ENCODE measurements around the gene PAK1. TPM values are rescaled to one million over a fixed set of nuclear protein-coding genes. Genes with fewer than 3 reads are reported as not detected.

The PAK1 gene
- total RNA-seq, 1 donor from 2014 or later: 33.1 TPM

DNA sequence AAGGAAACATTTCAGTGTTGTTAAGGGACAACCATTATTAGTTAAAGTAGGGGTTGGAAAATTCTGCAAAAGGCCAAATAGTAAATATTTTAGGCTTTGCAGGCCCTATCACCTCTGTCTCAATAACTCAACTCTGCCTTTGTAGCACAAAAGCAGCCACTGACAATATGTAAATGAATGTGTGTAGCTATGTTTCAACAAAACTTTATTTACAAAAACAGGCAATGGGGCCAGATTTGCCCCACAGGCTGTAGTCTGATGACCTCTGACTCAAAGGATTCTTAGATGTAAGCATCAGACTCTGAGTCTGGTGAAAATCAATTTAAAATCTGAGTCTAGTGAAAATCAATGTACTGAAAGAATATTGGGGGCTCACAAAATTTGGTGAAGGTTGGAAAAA, 50.3 kb downstream of the PAK1 start:
- no peak overlapping the region for H3K27ac Mint-ChIP-seq
- H3K36me3 Mint-ChIP-seq (ENCODE audit: low read depth): no peaks in the 10 kb centered on the region
- intact Hi-C loops (cut with micrococcal nuclease): no loop called here
- H3K4me1 Mint-ChIP-seq (ENCODE audit: low read depth): no peaks in the 10 kb centered on the region
- no peak for DNase-seq (ENCODE audit: low spot score)
- H3K4me3 Mint-ChIP-seq: no peak overlapping the region
- peaks cover 4% of the 10 kb centered on the region for H3K27me3 Mint-ChIP-seq (ENCODE audit: insufficient read depth)
- no peaks in the 10 kb centered on the region for H3K9me3 Mint-ChIP-seq

DNA sequence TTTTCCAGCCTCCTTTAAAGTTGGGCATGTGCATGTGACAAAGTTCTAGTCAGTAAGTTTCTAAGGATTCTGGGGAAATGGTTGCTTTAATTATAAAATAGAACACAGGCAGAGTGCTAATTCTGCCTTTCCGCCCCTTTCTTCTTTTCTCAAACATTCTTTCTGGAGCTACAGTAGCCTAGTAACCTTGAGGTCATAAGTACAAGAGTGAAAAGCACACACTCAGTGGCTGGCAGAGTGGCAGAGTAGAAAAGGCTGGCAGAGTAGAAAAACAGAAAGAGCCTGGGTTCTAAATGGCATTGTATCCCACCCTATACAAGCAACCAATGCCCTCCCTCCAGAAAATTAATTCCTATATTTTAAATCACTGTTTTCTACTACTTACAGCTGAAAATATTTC, 51.2 kb downstream of the PAK1 start:
- Mint-ChIP-seq H3K9me3 (no peaks in the 10 kb centered on the region), H3K4me1 (ENCODE audit: low read depth) (no peaks in the 10 kb centered on the region), H3K4me3 (no peak overlapping the region), H3K36me3 (ENCODE audit: low read depth) (no peaks in the 10 kb centered on the region), H3K27ac (no peak overlapping the region), H3K27me3 (ENCODE audit: insufficient read depth) (peaks cover under 1% of the 10 kb centered on the region)
- intact Hi-C loops (cut with micrococcal nuclease): no loop called here
- DNase-seq (ENCODE audit: low spot score): no peak

DNA sequence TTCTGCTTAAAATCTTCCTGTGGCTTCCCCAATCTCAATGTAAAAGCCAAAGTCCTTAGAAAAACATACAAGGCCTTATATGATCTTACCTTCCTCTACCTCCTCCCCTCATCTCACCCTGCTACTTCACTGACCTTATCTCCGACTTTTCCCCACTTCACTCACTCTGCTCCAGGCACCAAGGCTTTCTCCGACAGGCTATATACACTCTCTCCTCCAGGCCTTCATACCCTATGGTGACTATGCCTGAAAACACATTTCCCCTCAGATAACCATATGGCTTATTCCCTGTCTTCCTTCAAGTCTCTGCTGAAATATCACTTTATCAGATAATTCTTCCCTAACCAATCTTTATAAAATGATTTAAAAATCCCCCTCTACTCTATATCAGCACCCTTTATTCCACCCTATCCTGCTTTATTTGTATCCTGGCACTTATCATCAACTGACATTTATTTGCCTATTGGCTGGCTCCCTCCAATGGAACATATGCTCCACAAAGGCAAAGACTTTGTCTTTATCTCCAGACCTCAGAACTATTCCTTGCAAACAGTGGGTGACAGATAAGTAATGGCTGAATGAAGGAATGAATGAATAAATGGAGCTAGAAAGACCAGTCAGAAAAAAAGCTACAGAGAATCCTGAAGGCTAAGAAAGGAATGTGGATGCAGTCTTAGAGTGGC, 52.7 kb downstream of the PAK1 start:
- no peak for DNase-seq (ENCODE audit: low spot score)
- Mint-ChIP-seq H3K27ac (no peak overlapping the region), H3K9me3 (no peaks in the 10 kb centered on the region), H3K36me3 (ENCODE audit: low read depth) (no peaks in the 10 kb centered on the region), H3K4me3 (no peak overlapping the region), H3K4me1 (ENCODE audit: low read depth) (no peaks in the 10 kb centered on the region), H3K27me3 (ENCODE audit: insufficient read depth) (no peaks in the 10 kb centered on the region)
- intact Hi-C loops (cut with micrococcal nuclease): no loop called here

DNA sequence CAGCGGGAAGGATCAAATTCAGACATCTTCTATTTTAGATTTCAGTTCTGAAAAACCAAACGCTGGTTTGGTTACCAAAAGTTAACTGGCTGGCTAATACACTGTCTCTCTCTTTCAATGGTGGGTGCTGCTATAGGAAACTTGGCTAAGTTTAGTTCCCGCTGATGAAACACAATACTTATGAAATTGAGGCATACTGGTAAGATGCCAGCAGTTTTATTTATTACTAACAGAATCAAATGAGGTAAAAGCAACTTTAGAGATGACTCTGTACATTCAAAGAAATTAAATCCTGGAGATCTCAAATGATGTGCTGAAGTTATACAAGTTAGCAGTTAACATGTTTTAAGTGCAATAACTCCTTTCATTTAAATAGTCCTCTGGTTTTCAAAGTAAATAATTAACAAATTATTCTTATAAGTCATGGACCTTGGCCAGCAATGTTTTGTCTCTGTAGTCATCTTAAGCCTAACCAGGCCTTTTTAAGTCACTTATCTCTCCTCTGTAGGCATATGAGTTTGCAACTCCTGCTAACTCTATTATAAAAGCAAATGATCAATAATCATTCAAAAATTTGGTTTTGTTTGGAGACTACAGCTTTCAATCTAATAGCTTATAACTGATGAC, 54.8 kb downstream of the PAK1 start:
- H3K36me3 Mint-ChIP-seq (ENCODE audit: low read depth): no peaks in the 10 kb centered on the region
- no peaks in the 10 kb centered on the region for H3K27me3 Mint-ChIP-seq (ENCODE audit: insufficient read depth)
- H3K9me3 Mint-ChIP-seq: no peaks in the 10 kb centered on the region
- no peaks in the 10 kb centered on the region for H3K4me1 Mint-ChIP-seq (ENCODE audit: low read depth)
- no peak for DNase-seq (ENCODE audit: low spot score)
- no peak overlapping the region for H3K27ac Mint-ChIP-seq
- no peak overlapping the region for H3K4me3 Mint-ChIP-seq
- intact Hi-C loops (cut with micrococcal nuclease): loop anchor here (10.0 kb wide), 2 partner anchors 126 to 354 kb away; partner anchors contain the start of gene CAPN5

DNA sequence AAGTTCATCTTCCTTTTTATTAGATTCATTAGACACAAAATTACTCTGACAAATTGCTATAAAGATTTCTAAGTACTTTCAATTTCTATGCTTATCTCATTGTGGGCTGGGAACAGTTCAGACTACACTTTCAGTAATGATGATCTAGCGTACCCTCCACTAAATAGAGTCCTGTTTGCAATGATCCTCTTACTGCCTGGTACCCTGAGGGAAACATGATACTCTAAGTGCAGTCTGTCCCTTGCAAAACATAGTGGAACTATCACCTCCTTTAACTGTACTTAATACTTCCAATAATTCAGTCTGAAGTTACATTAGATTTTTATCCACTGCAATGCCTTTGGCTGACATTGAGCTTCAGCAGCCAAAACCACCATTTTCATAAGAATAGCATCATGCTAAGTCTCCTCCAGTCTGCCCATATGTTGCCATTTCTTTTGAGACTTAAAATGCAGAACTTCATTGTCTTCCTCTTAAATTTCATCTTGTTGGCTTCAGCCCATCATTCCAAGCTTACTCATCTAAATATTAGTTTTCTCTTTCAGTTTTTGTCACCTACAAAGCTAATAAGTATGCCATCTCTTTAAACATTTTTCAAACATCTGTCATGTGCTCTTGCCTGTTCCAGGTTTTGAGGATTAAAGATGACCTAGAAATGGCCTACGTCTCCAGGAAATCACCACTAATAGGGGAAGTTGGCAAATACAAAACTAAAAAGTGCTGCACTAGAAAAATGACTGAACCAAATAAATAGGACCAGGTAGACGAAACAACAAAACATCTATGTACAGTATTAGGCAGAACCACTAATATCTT, 55.5 kb downstream of the PAK1 start:
- no peak overlapping the region for H3K27ac Mint-ChIP-seq
- no peaks in the 10 kb centered on the region for H3K27me3 Mint-ChIP-seq (ENCODE audit: insufficient read depth)
- intact Hi-C loops (cut with micrococcal nuclease): loop anchor here (10.0 kb wide), 2 partner anchors 126 to 354 kb away; partner anchors contain the start of gene CAPN5
- H3K9me3 Mint-ChIP-seq: no peaks in the 10 kb centered on the region
- H3K36me3 Mint-ChIP-seq (ENCODE audit: low read depth): no peaks in the 10 kb centered on the region
- H3K4me3 Mint-ChIP-seq: no peak overlapping the region
- no peaks in the 10 kb centered on the region for H3K4me1 Mint-ChIP-seq (ENCODE audit: low read depth)
- no peak for DNase-seq (ENCODE audit: low spot score)

DNA sequence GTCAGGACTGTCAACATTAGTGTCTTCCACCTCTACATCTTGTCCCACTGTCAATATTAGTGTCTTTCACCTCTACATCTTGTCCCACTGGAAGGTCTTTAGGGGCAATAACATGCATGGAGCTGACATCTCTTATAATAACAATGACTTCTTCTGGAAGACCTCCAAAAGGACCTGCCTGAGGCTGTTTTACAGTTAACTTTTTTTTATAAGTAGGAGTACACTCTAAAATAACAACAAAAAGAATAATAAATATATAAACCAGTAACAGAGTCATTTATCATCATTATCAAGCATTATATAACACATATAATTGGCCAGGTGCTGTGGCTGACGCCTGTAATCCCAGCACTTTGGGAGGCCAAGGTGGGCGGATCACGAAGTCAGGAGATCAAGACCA, 57.5 kb downstream of the PAK1 start:
- H3K9me3 Mint-ChIP-seq: no peaks in the 10 kb centered on the region
- H3K4me1 Mint-ChIP-seq (ENCODE audit: low read depth): peaks cover 7% of the 10 kb centered on the region
- intact Hi-C loops (cut with micrococcal nuclease): loop anchor here (10.0 kb wide), 2 partner anchors 128 to 352 kb away; partner anchors contain the start of gene CAPN5
- DNase-seq (ENCODE audit: low spot score): no peak
- H3K27ac Mint-ChIP-seq: no peak overlapping the region
- H3K27me3 Mint-ChIP-seq (ENCODE audit: insufficient read depth): no peaks in the 10 kb centered on the region
- no peak overlapping the region for H3K4me3 Mint-ChIP-seq
- no peaks in the 10 kb centered on the region for H3K36me3 Mint-ChIP-seq (ENCODE audit: low read depth)

DNA sequence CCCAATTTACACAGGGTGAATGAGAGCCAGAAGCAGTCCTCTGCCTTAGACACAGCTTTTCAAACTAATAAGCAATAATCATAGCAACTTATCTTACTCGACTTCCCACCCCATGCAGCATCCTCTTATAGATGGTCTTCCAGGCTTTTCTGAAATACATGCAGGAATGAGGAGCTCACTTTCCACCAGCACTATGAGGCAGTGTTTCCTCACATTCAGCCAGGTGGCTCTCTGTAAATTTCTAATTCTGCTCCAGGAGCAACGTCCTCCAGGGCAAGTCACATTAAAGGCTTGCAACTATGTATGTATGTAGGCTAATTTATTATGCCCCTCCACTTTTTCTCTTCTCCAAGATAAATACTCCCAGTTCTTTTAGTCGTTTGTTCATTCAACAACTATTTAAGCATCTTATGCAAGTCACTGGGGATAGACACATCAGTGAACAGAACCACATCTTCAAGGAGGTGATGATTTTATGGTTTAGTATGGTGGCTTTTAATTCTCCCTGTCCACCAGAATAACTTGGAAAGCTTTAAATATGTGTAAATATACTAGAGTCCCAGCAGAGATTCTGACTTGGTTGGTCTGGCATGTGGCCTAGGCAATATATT, 59.9 kb downstream of the PAK1 start:
- no peak for DNase-seq (ENCODE audit: low spot score)
- H3K9me3 Mint-ChIP-seq: no peaks in the 10 kb centered on the region
- no peak overlapping the region for H3K4me3 Mint-ChIP-seq
- peaks cover 29% of the 10 kb centered on the region for H3K4me1 Mint-ChIP-seq (ENCODE audit: low read depth)
- intact Hi-C loops (cut with micrococcal nuclease): loop anchor here (10.0 kb wide), 2 partner anchors 131 to 349 kb away; partner anchors contain the start of gene CAPN5
- no peak overlapping the region for H3K27ac Mint-ChIP-seq
- H3K27me3 Mint-ChIP-seq (ENCODE audit: insufficient read depth): no peaks in the 10 kb centered on the region
- H3K36me3 Mint-ChIP-seq (ENCODE audit: low read depth): no peaks in the 10 kb centered on the region

DNA sequence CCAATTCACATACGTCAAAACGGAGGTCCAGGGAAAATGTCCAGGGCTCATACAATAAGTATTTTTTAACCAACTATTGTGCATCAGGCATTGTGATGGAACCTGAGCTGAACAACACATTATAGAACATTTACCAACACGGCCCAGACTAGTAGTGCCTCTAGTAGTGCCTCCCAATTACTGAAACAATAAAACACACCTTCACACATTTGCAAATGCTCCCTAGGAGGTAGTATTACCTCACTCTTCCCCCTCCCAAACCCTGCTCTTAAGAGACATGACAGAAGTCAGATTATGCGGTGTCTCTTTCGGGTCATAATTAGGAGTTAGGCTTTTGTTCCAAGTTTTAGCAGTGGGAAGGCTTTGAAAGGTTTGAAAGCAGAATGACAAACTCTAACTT, 61.1 kb downstream of the PAK1 start:
- intact Hi-C loops (cut with micrococcal nuclease): loop anchor here (10.0 kb wide), 2 partner anchors 132 to 348 kb away; partner anchors contain the start of gene CAPN5
- Mint-ChIP-seq H3K9me3 (no peaks in the 10 kb centered on the region), H3K27ac (no peak overlapping the region), H3K36me3 (ENCODE audit: low read depth) (no peaks in the 10 kb centered on the region), H3K4me3 (peak overlapping the region; percentile 59), H3K4me1 (ENCODE audit: low read depth) (peaks cover 40% of the 10 kb centered on the region), H3K27me3 (ENCODE audit: insufficient read depth) (no peaks in the 10 kb centered on the region)
- DNase-seq (ENCODE audit: low spot score): no peak

DNA sequence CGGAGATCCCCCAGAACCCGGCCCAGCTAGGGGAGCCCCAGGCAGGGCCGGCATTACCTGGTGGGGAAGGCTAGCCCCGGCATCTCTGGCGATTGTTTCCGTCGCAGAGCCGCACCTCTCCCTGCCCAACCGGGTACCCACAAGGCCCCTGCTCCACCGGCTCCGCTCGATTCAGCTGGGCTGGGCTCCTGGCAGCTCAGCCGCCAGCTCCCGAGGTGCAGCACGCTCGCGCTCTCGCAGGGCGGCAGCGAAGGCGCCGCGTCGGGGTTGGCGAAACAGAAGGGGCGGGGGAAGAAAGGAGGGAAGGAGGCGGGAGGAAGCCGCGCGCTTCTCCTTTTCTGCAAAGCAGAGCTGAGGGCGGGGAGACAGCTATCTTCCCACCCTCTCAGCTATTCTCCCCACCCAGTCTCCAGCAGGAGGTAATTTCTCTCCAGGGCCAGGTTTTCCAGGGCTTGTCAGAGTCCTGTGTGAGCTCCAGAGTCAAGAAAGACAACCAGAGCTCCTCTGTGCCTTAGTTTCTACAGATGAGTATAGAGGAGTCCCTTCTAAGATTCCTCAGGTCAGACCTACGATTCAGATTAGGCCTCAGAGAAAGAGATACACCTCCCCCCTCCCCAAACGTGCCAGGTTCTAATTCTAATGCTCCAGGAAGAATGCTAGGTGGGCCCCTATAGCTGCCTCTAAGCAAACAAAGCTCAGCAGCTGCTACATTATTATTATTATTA, 62.0 kb downstream of the PAK1 start:
- Mint-ChIP-seq H3K36me3 (ENCODE audit: low read depth) (no peaks in the 10 kb centered on the region), H3K27me3 (ENCODE audit: insufficient read depth) (no peaks in the 10 kb centered on the region), H3K9me3 (no peaks in the 10 kb centered on the region), H3K4me1 (ENCODE audit: low read depth) (peaks cover 46% of the 10 kb centered on the region), H3K27ac (peak overlapping the region; percentile 82), H3K4me3 (peak overlapping the region; percentile 88)
- intact Hi-C loops (cut with micrococcal nuclease): loop anchor here (2.0 to 10.0 kb wide), 3 partner anchors 59 to 347 kb away; partner anchors contain the start of gene CAPN5
- DNase-seq (ENCODE audit: low spot score): peak; percentile 80

DNA sequence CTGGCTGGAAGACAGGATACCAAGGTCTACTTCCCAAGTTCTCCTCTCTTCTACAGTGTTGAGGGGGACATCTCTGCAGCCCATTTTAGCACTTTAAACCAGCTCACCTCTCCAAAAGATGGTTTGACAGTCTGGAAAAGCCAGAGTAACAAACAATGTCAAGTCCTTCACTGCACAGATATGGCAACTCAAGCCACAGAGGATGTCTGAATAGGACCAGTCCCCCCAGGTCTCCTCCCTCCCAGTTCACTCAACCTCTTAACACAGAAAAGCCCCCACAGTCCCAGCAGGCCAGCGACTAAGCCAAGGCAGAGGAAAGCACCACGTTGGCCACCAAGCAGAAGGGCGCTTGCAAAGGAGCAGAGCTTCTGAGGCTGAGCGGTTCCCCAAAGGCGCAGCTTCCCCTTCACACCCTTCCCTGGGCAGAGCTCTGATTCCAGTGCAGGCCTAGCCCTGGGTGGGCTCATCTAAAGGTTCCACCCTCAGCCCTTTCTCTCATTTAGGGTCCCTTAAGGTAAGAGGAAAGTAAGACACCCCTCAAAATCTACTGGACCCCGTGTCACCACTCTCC, 62.7 kb downstream of the PAK1 start:
- Mint-ChIP-seq H3K27me3 (ENCODE audit: insufficient read depth) (no peaks in the 10 kb centered on the region), H3K27ac (peak overlapping the region; percentile 77), H3K36me3 (ENCODE audit: low read depth) (no peaks in the 10 kb centered on the region), H3K4me1 (ENCODE audit: low read depth) (peaks cover 46% of the 10 kb centered on the region), H3K9me3 (no peaks in the 10 kb centered on the region), H3K4me3 (peak overlapping the region; percentile 88)
- peak; percentile 11 for DNase-seq (ENCODE audit: low spot score)
- intact Hi-C loops (cut with micrococcal nuclease): loop anchor here (2.0 to 10.0 kb wide), 3 partner anchors 60 to 346 kb away; partner anchors contain the start of gene CAPN5

DNA sequence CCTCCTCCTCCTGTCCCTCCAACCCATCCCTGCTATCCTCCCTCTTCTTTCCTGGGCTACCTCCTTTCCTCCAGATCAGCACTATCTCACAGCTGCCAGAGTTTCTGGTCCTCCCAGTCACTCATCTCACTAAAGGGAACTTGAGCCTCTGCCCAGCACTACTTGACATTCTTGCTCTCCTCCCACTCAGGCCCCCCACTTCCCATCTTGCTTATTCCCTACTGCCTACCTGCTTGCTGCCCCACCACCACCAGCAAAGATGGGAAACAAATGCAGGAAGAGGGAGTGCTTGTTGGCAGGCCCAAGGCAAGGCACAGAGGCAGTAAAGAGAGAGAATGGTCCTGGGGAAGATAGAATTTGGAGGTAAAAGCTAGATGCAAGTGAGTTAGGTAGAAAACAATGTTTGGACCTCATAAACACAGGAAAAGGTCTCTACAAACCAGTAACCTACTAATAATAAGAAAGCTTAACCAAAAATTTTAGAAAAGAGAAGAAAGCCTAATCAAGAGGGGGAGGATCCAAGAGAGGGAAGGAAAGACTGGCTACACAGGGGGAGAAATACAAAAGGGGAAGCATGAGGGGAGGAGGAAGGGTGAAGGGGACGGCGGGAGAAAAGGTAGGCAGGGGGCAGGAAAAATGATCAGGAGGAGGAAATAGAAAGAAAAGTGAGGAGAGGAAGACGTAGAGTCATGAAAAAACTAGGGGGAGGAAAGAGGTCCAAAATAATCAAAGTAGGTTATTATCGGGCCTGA, 63.6 kb downstream of the PAK1 start:
- H3K27ac Mint-ChIP-seq: peak overlapping the region; percentile 59
- H3K4me1 Mint-ChIP-seq (ENCODE audit: low read depth): peaks cover 46% of the 10 kb centered on the region
- H3K27me3 Mint-ChIP-seq (ENCODE audit: insufficient read depth): no peaks in the 10 kb centered on the region
- H3K9me3 Mint-ChIP-seq: no peaks in the 10 kb centered on the region
- no peak for DNase-seq (ENCODE audit: low spot score)
- no peaks in the 10 kb centered on the region for H3K36me3 Mint-ChIP-seq (ENCODE audit: low read depth)
- intact Hi-C loops (cut with micrococcal nuclease): loop anchor here (2.0 to 10.0 kb wide), 3 partner anchors 61 to 345 kb away; partner anchors contain the start of gene CAPN5
- H3K4me3 Mint-ChIP-seq: peak overlapping the region; percentile 88

Data from activated T-helper 1 cell treated with anti-CD3 and anti-CD28 coated beads, Interleukin-12 subunit alpha, Interleukin-12 subunit beta, Interleukin-2, Interleukin-4 antibody, amounts not matched to agents 30 ng/mL and 10 ng/mL and 1 ng/mL, durations not matched to agents 14 hours and 24 hours and 36 hours (primary cell).